ENCODE results near the gene H2BK1.

The H2BK1 gene

GRCh38 chr7:151205730-151206129, 4.6 kb downstream of the H2BK1 start:
- Histone ChIP-seq H3K4me3 (ENCODE audit: low read depth, low read length) (no peak overlapping the region), H3K27ac (no peak overlapping the region), H3K27me3 (replicated peaks) (peaks cover 14% of the 10 kb centered on the region), H3K36me3 (replicated peaks) (no peaks in the 10 kb centered on the region)
- in situ Hi-C loops (cut with HindIII; ENCODE audit: low pct_ligation_motif_present, low sequenced_read_pairs): no loop called here
- TF ChIP-seq CTCF (IDR thresholded peaks at IDR 0.05; ENCODE audit: low read depth, low read length, missing control alignments): no peak
- no peak for DNase-seq

- no peak for DNase-seq
- peaks cover 14% of the 10 kb centered on the region for H3K27me3 ChIP-seq (replicated peaks)
- H3K36me3 ChIP-seq (replicated peaks): no peaks in the 10 kb centered on the region
- in situ Hi-C loops (cut with HindIII; ENCODE audit: low pct_ligation_motif_present, low sequenced_read_pairs): no loop called here
- no peak for TF ChIP-seq CTCF (IDR thresholded peaks at IDR 0.05; ENCODE audit: low read depth, low read length, missing control alignments)
- H3K4me3 ChIP-seq (ENCODE audit: low read depth, low read length): no peak overlapping the region
- no peak overlapping the region for H3K27ac ChIP-seq
Measured at GRCh38 chr7:151204383-151205032, 5.8 kb downstream of the H2BK1 start.

GRCh38 chr7:151202836-151203235, 7.5 kb downstream of the H2BK1 start:
- no peak overlapping the region for H3K27ac ChIP-seq
- in situ Hi-C loops (cut with HindIII; ENCODE audit: low pct_ligation_motif_present, low sequenced_read_pairs): no loop called here
- peaks cover 19% of the 10 kb centered on the region for H3K27me3 ChIP-seq (replicated peaks)
- no peak for TF ChIP-seq CTCF (IDR thresholded peaks at IDR 0.05; ENCODE audit: low read depth, low read length, missing control alignments)
- H3K4me3 ChIP-seq (ENCODE audit: low read depth, low read length): no peak overlapping the region
- no peaks in the 10 kb centered on the region for H3K36me3 ChIP-seq (replicated peaks)
- no peak for DNase-seq

- no peak for DNase-seq
- Histone ChIP-seq H3K27me3 (replicated peaks) (peaks cover 23% of the 10 kb centered on the region), H3K27ac (no peak overlapping the region), H3K36me3 (replicated peaks) (no peaks in the 10 kb centered on the region), H3K4me3 (ENCODE audit: low read depth, low read length) (no peak overlapping the region)
- in situ Hi-C loops (cut with HindIII; ENCODE audit: low pct_ligation_motif_present, low sequenced_read_pairs): no loop called here
- TF ChIP-seq CTCF (IDR thresholded peaks at IDR 0.05; ENCODE audit: low read depth, low read length, missing control alignments): no peak
Measured at GRCh38 chr7:151201751-151202150, 8.5 kb downstream of the H2BK1 start.

- no peak overlapping the region for H3K27ac ChIP-seq
- H3K27me3 ChIP-seq (replicated peaks): peaks cover 25% of the 10 kb centered on the region
- DNase-seq: no peak
- TF ChIP-seq CTCF (IDR thresholded peaks at IDR 0.05; ENCODE audit: low read depth, low read length, missing control alignments): no peak
- H3K36me3 ChIP-seq (replicated peaks): no peaks in the 10 kb centered on the region
- in situ Hi-C loops (cut with HindIII; ENCODE audit: low pct_ligation_motif_present, low sequenced_read_pairs): no loop called here
- H3K4me3 ChIP-seq (ENCODE audit: low read depth, low read length): no peak overlapping the region
Measured at GRCh38 chr7:151201344-151201743, 8.9 kb downstream of the H2BK1 start.

Measured in brain microvascular endothelial cell (primary cell).